ENCODE results near the gene MGAT4B. TPM values are rescaled to one million over a fixed set of nuclear protein-coding genes. Genes with fewer than 3 reads are reported as not detected.

MGAT4B gene
- total RNA-seq, 1 experiment from 2014 or later = 99.4 TPM

Other genes with a start within 250 kb of the MGAT4B start
- 316 and 329 TPM in 2 replicates for gene HNRNPH1, start 183.2 kb downstream of the MGAT4B start, total RNA-seq (2014; rRNA removed; shearing (Covaris generic))
- not detected in 2 replicates for gene CBY3, start 125.8 kb downstream of the MGAT4B start, total RNA-seq (2014; rRNA removed; shearing (Covaris generic))
- 383 and 428 TPM in 2 replicates for gene CANX, start 107.9 kb downstream of the MGAT4B start, total RNA-seq (2014; rRNA removed; shearing (Covaris generic))
- gene MAML1, start 74.0 kb downstream of the MGAT4B start, total RNA-seq (2014; rRNA removed; shearing (Covaris generic)) = 5.0 and 5.2 TPM in 2 replicates
- gene LTC4S, start 12.9 kb downstream of the MGAT4B start, total RNA-seq (2014; rRNA removed; shearing (Covaris generic)) = not detected in 2 replicates
- 131 and 132 TPM in 2 replicates for gene SQSTM1, start 14.0 kb upstream of the MGAT4B start, total RNA-seq (2014; rRNA removed; shearing (Covaris generic))
- gene MRNIP, start 52.0 kb upstream of the MGAT4B start, total RNA-seq (2014; rRNA removed; shearing (Covaris generic)) = 8.8 and 9.3 TPM in 2 replicates
- gene TBC1D9B, start 101.0 kb upstream of the MGAT4B start, total RNA-seq (2014; rRNA removed; shearing (Covaris generic)) = 22.0 and 25.8 TPM in 2 replicates

Measured in RPMI7951 (cell line).